ENCODE data around the gene CTRB1.
"Not testable (repeated sequence)": the region's sequence is repeated elsewhere in the genome, so short reads cannot be mapped to it uniquely, and the experiment has no call there.

CTRB1 gene

DNA sequence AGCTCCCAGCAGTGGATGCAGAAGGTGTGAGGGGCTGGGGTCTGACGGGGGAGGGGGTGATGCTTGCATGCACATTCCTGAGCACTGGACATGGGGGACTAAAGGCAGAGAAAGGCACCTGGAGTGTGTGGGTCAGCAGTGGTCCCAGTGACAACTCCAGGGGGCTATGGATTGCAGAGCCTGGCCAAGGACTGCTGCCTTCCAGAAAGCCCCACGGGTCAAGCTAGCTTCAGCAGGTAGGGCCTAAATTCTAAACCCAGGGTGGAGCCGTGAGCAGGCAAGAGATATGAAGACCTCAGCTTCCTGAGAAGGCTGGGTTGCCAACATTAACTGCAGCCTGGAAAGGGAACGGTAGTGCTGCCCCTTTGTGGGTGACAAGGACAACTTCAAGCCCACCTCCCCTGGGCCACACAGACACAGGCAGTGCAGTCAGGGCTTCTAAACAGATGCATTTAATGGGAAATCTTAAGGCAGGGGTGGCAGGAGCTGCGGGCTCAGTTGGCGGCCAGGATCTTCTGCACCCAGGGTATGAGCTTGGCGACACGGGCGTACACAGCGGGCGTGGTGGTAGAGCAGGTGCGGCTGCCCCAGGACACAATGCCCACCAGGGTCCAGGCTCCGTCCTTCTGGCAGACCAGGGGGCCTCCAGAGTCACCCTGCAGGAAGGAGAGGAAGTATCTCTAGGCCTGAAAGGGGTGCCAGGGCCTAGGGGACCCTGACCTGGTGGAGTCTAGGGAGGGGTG, 14.9 kb upstream of the CTRB1 start:
- DNase-seq: no peak

DNA sequence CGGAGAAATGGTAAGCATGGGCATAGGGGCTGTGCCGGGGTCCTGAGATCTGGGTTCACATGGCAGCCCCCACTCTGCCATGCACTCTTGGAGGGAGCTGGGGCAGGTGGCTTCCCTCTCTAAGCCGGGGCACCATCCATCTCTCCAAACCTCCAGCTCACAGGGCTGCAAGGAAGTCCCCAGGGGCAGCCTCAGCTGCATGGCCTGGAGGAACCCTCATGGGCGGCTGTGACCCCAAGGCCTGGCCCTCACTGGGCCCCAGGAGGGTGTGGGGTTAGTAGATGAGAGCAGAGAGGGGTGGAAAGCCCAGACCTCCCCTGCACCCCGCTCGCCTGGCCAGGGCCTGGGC, 14.4 kb upstream of the CTRB1 start:
- no peak for DNase-seq

DNA sequence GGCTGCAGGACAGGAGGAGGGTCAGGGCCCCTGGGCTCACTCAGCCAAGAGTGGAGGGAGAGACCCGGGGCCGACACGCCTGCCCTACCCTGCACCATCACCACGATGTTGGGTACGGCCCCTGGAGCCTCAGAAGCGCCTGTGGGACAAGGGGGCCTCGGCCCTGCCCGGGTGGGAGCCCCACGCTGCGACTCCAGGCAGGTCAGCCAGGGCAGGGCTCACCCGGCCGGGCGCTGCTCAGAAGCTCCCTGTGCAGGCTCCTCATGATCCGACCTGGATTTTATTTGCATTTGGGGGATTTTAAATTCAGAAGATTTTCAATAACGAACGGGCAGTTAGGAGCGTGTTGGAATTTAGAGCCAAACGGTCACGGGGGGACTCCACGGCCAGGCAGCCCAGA, 13.9 kb upstream of the CTRB1 start:
- not testable (repeated sequence) for DNase-seq

DNA sequence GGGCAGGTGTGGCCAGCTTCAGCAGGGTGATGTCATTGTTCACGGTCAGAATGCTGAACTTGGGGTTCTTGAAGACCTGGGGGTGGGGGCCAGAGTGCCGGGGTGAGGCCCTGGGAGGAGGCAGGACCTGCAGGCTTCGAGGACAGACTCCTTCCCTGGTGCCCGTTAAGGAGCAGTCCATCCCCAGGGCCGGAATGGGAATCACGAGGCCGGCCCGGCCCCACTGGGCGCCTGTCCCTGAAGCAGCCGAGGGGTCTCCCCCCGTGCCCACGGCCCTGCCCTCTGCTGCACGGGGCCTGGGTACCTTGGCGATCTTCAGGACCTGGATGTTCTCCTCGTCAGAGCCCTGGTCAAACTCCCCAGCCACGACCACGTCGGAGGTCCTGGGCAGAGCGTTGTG, 13.3 kb upstream of the CTRB1 start:
- not testable (repeated sequence) for DNase-seq

GRCh38 chr16:75205961-75206748, 12.6 kb upstream of the CTRB1 start:
- DNase-seq: not testable (repeated sequence)

DNA sequence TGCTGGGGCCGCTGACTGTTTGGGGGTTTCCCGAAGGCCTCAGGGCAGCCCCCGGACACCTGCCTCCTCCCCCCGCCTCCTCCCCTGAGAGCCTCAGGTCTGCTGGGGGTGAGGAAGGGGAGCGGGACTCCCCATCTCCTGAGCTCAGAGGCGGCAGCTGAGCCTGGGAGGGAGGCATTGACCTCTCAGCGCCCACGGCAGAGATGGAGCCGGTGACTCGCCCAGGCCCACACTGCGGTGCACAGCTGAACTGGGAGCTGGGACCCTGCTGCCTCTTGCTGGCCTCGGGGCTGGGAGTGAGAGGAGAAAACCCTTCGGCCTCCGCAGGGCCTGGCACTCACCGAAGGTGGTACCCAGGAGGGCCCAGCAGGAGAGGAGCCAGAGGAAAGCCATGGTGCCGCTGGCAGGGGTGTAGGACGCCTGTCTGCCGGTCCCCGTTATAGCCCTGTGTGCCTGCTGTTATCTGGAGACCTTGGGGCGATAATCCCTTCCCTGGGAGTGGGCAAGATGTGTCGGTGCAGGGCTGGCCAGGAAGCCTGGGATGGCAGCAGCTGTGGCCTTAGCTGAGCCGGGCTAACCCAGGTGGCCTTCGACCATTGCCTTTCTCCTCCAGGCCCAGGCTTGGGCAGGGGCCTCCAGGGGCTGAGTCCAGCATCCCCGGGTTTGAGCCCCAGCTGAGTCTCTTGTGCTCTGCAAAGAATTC, 11.9 kb upstream of the CTRB1 start, which contains the start of gene CTRB2:
Gene CTRB2, minus strand, starts transcription at position 413 of the 703 bp plus-strand sequence. Its CDS starts 20 bp downstream, at position 393.
- no peak for DNase-seq

GRCh38 chr16:75207831-75208230, 11.0 kb upstream of the CTRB1 start:
- no peak for DNase-seq

DNA sequence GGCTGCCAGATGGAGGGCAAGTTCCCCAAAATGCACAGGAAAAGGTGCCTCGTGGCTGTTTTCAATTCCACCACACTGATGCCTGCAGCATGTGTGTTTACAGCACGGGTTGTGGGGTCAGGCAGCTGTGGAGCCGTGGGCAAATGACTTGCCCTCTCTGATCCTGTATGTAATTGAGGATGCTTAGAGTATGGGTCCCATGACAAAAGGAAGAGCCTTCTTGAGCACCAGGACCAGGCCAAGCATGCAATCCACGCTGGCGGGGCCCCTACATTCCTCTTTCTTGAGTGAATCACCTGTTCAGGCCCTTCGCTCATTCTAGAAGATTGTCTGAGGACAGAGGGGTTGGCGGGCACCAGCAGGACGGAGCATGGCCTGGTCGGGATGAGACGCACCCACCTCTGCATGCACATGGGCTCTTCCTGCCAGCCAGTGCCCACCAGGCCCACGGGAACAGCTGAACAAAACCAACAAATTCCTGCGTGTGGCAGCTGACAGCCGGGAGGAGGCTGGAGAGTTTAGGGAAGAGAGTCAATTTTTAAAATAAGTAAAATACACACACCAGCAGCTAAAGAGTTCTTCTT, 10.5 kb upstream of the CTRB1 start:
- no peak for DNase-seq

- no peak for DNase-seq
Measured at GRCh38 chr16:75208861-75209505, 9.8 kb upstream of the CTRB1 start.

DNA sequence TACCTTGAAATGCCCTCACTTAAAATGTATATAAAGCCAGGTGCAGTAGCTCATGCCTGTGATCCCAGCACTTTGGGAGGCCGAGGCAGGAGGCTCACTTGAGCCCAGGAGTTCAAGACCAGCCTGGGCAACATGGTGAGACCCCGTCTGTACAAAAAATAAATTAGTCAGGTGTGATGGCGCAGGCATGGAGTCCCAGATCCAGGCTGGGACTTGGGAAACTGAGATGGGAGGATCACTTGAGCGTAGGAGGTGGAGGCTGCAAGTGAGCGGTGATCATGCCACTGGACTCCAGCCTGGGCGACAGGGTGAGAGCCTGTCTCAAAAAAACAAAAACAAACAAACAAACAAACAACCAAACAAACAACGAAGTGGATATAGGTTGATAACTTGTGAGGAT, 9.3 kb upstream of the CTRB1 start:
- not testable (repeated sequence) for DNase-seq

GRCh38 chr16:75209944-75210343, 8.8 kb upstream of the CTRB1 start:
- no peak for DNase-seq

DNA sequence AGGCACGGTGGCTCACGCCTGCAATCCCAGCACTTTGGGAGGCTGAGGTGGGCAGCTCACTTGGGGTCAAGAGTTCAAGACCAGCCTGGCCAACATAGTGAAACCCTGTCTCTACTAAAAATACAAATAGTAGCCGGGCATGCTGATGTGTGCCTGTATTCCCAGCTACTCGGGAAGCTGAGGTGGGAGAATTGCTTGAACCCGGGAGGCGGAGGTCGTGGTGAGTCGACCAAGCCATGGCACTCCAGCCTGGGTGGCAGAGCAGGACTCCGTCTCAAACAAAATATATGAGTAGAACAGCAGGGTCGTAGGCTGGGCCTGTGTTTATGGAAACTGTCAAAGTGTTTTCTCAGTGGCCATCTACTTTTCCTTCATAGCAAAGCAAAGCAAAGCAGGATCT, 7.5 kb upstream of the CTRB1 start:
- DNase-seq: not testable (repeated sequence)

- DNase-seq: no peak
Measured at GRCh38 chr16:75216127-75216526, 2.7 kb upstream of the CTRB1 start.

DNA sequence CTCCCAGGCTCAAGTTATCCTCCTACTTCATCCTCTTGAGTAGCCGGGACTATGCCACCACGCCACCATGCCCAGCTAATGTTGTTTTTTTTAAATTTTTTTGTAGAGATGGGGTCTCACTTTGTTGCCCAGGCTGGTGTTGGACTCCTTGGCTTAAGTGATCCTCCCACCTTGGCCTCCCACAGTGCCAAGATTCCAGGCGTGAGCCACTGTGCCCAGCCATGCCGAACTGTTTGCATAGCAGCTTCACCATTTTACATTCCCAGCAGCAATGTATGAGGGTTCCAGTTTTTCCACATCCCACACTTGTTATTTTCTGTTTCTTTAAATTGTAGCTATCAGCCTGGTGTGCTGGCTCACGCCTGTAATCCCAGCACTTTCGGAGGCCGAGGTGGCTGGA, 2.2 kb upstream of the CTRB1 start:
- DNase-seq: no peak

DNA sequence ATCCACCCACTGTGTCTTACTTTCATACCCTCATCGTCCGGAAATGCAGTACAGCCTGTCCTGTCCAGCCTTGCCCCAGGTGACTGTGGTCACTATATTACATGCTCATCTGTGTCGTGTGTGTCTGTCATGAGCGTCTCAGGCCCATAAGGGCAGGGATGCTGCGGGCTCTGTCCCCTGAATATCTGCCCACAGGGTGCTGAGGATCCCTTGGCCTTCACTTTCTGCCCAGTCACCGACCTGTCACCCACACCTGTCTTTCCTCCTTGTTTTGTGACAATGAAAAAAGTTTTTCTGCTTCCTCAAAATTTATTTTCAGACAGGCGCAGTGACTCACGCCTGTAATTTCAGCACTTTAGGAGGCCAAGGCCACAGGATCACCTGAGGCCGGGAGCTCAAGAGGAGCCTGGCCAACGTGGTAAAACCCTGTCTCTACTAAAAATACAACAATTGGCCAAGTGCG, 1.4 kb upstream of the CTRB1 start:
- DNase-seq: no peak

DNA sequence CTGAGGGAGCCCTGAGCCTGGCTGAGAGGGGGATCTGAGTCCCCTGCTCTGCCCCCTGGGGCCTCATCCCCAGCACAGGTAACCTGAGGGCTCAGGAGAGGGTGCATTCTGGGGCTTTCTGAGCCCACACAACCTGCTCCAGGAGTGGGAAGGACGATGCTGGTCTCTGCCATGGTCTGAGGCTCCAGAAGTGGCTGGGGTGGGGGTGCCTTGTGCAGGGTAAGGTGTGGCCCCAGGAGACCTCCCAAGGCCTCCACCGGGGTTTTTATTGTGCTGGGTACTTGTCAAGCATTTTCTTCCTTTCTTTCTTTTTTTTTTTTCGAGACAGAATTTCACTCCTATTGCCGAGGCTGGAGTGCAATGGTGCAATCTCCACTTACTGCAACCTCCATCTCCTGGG, 300 bp downstream of the CTRB1 start:
- no peak for DNase-seq

DNA sequence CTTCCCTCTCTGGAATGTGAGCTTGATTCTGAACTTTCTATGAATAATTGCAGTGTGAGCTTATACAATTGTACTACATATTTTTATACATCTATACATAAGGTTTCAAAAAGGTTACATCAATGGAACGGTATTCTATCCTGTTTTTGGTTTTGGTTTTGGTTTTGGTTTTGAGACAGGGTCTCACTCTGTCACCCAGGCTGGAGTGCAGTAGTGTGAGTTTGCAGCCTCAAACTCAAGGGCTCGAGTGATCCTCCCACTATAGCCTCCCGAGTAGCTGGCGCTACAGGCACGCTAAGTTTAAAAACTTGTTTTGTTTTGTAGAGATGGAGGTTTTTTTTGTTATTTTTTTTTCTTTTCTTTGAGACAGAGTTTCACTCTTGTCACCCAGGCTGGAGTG, 1.1 kb downstream of the CTRB1 start:
- no peak for DNase-seq

- peak in 2 of 58 donors; percentile 8 to 12 for DNase-seq
Measured at GRCh38 chr16:75222271-75222783, 3.5 kb downstream of the CTRB1 start.

DNA sequence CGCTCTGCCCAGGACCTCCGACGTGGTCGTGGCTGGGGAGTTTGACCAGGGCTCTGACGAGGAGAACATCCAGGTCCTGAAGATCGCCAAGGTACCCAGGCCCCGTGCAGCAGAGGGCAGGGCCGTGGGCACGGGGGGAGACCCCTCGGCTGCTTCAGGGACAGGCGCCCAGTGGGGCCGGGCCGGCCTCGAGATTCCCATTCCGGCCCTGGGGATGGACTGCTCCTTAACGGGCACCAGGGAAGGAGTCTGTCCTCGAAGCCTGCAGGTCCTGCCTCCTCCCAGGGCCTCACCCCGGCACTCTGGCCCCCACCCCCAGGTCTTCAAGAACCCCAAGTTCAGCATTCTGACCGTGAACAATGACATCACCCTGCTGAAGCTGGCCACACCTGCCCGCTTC, 4.3 kb downstream of the CTRB1 start:
- DNase-seq: not testable (repeated sequence)

- no peak for DNase-seq
Measured at GRCh38 chr16:75224306-75225082, 5.7 kb downstream of the CTRB1 start.

All from anterior cingulate cortex (tissue), 58 donors.